RPMI7951 (cell line): Measurements from ENCODE around the gene PACC1. TPM values are rescaled to one million over a fixed set of nuclear protein-coding genes. Genes with fewer than 3 reads are reported as not detected.

ENCODE experiments used
- DNase-seq: peaks from one replicate; pipeline ENCODE4 v3.0.0-alpha.2; 2012; ENCODE audit warnings: low read depth
- total RNA-seq: library from RNA; depleted of rRNA; stranded (reverse); fragments of >200 nt; shearing (Covaris generic); gene quantifications from 2 replicates; pipeline ENCODE4 v1.2.3, GENCODE V29; 2014; rRNA removed

Gene PACC1
- total RNA-seq = 8.1 and 10.0 TPM in 2 replicates

- DNase-seq = peak; percentile 85
These were observed at the start of gene PACC1 for GRCh38 chr1:212414328-212415106. PACC1 (minus strand) TSS chr1:212414886; CDS start chr1:212414757, 129 bp downstream.

GRCh38 chr1:212463565-212464285 is 49.0 kb upstream of the PACC1 start:
- DNase-seq = no peak

- no peak for DNase-seq
These were observed 47.4 kb upstream of the PACC1 start for GRCh38 chr1:212461916-212462660.

GRCh38 chr1:212460376-212460775 is 45.7 kb upstream of the PACC1 start:
- no peak for DNase-seq

GRCh38 chr1:212459656-212460055 is 45.0 kb upstream of the PACC1 start:
- DNase-seq = no peak

- DNase-seq = no peak
These were observed 44.1 kb upstream of the PACC1 start for GRCh38 chr1:212458817-212459216.

- DNase-seq = peak; percentile 51
These were observed 43.2 kb upstream of the PACC1 start for GRCh38 chr1:212457740-212458338.

- DNase-seq = peak; percentile 69
These were observed 41.3 kb upstream of the PACC1 start for GRCh38 chr1:212455803-212456528.

- no peak for DNase-seq
These were observed 40.7 kb upstream of the PACC1 start for GRCh38 chr1:212455401-212455800.

- no peak for DNase-seq
These were observed 40.1 kb upstream of the PACC1 start for GRCh38 chr1:212454741-212455140.

GRCh38 chr1:212453156-212453857 is 38.6 kb upstream of the PACC1 start:
- no peak for DNase-seq

GRCh38 chr1:212452323-212453155 is 37.9 kb upstream of the PACC1 start:
- peak; percentile 74 for DNase-seq

- DNase-seq = no peak
These were observed 37.0 kb upstream of the PACC1 start for GRCh38 chr1:212451416-212452322.

GRCh38 chr1:212450331-212450881 is 35.7 kb upstream of the PACC1 start:
- peak; percentile 34 for DNase-seq

- DNase-seq = no peak
These were observed 32.8 kb upstream of the PACC1 start for GRCh38 chr1:212447478-212447877.

- DNase-seq = no peak
These were observed 31.6 kb upstream of the PACC1 start for GRCh38 chr1:212446333-212446732.

- no peak for DNase-seq
These were observed 27.7 kb upstream of the PACC1 start for GRCh38 chr1:212442408-212442807.

GRCh38 chr1:212440419-212440818 is 25.7 kb upstream of the PACC1 start:
- DNase-seq = no peak
